Activated CD4-positive, alpha-beta T cell treated with anti-CD3 and anti-CD28 coated beads for 36 hours (primary cell): Measurements from ENCODE around the gene KCNMA1. TPM values are rescaled to one million over a fixed set of nuclear protein-coding genes. Genes with fewer than 3 reads are reported as not detected.

Experiments used
- ATAC-seq: fragments of 200-7000 bp; cut with Tn5 transposase; one replicate; pipeline ENCODE4 v1.10.0; 2021; ENCODE audit warnings: mild to moderate bottlenecking, moderate library complexity
- CTCF ChIA-PET: fragments of 350-600 bp; sonication (Branson Sonifier 250); formaldehyde crosslinking; loops from one replicate; lab custom pipeline; 2021; ENCODE audit warnings: antibody characterized with exemption; lab: Charles Lee
- POLR2A ChIA-PET: fragments of 350-600 bp; sonication (Branson Sonifier 250); formaldehyde crosslinking; loops from one replicate; lab custom pipeline; 2021; ENCODE audit warnings: antibody characterized with exemption, inconsistent platforms; lab: Charles Lee
- DNase-seq: peaks from one replicate; pipeline ENCODE4 v3.0.0-alpha.2; 2020
- H3K27ac Mint-ChIP-seq: one replicate; pipeline ENCODE4 v1.8.0; 2021; ENCODE audit warnings: mixed read lengths
- H3K27me3 Mint-ChIP-seq: one replicate; pipeline ENCODE4 v1.8.0; 2021; ENCODE audit warnings: mixed read lengths
- H3K36me3 Mint-ChIP-seq: one replicate; pipeline ENCODE4 v1.8.0; 2021; ENCODE audit warnings: low read depth, mixed read lengths
- H3K4me1 Mint-ChIP-seq: one replicate; pipeline ENCODE4 v1.8.0; 2021; ENCODE audit warnings: mixed read lengths
- H3K4me3 Mint-ChIP-seq: one replicate; pipeline ENCODE4 v1.8.0; 2021; ENCODE audit warnings: mild to moderate bottlenecking, moderate library complexity, mixed read lengths
- H3K9me3 Mint-ChIP-seq: one replicate; pipeline ENCODE4 v1.8.0; 2021; ENCODE audit warnings: low read depth, mixed read lengths
- intact Hi-C, 2 experiments: fragments of 100-400 bp; cut with DNase I in 1 of 2; cut with micrococcal nuclease in 1 of 2; formaldehyde crosslinking; loops; one replicate each; pipeline versions ENCODE4 v1.14.2 to v1.15.1; 2022 to 2024; cut with DNase I, micrococcal nuclease
- total RNA-seq, 2 experiments: library from RNA; stranded (reverse); gene quantifications; one replicate each; pipeline ENCODE4 v1.2.3, GENCODE V29; 2021

The KCNMA1 gene
- total RNA-seq, 2 experiments from 2014 or later = 0.18 TPM; not detected in 1

- ChIA-PET CTCF (no interaction called here), POLR2A (no interaction called here)
- intact Hi-C loops = no loop called here
- Mint-ChIP-seq H3K36me3 (no peaks in the 10 kb centered on the region), H3K9me3 (no peaks in the 10 kb centered on the region), H3K4me3 (no peak overlapping the region), H3K27ac (no peak overlapping the region), H3K4me1 (no peaks in the 10 kb centered on the region), H3K27me3 (no peaks in the 10 kb centered on the region)
- ATAC-seq = no peak
- DNase-seq = no peak
These were observed 665.1 kb downstream of the KCNMA1 start for GRCh38 chr10:76972541-76972940.

- no peaks in the 10 kb centered on the region for H3K27me3 Mint-ChIP-seq
- ATAC-seq (no peak), DNase-seq (no peak)
- H3K27ac Mint-ChIP-seq = no peak overlapping the region
- no peaks in the 10 kb centered on the region for H3K36me3 Mint-ChIP-seq
- intact Hi-C loops = no loop called here
- no peak overlapping the region for H3K4me3 Mint-ChIP-seq
- H3K9me3 Mint-ChIP-seq = no peaks in the 10 kb centered on the region
- POLR2A ChIA-PET = interaction anchor here (0.7 kb wide), 1 partner anchor 105 kb away, joined by 3 read pairs; no protein-coding TSS in a partner anchor
- no peaks in the 10 kb centered on the region for H3K4me1 Mint-ChIP-seq
- CTCF ChIA-PET = interaction anchor here (0.6 kb wide), 1 partner anchor 964 kb away, joined by 3 read pairs; no protein-coding TSS in a partner anchor
These were observed 665.9 kb downstream of the KCNMA1 start for GRCh38 chr10:76971547-76972170.

GRCh38 chr10:76970711-76971519 lies 666.7 kb downstream of the KCNMA1 start:
- ATAC-seq (no peak), DNase-seq (no peak)
- Mint-ChIP-seq H3K27me3 (no peaks in the 10 kb centered on the region), H3K27ac (no peak overlapping the region), H3K9me3 (no peaks in the 10 kb centered on the region), H3K4me1 (no peaks in the 10 kb centered on the region), H3K36me3 (no peaks in the 10 kb centered on the region), H3K4me3 (no peak overlapping the region)
- intact Hi-C loops = no loop called here
- ChIA-PET POLR2A (no interaction called here), CTCF (interaction anchor here (0.9 kb wide), 1 partner anchor 59 kb away, joined by 3 read pairs; no protein-coding TSS in a partner anchor)

DNA sequence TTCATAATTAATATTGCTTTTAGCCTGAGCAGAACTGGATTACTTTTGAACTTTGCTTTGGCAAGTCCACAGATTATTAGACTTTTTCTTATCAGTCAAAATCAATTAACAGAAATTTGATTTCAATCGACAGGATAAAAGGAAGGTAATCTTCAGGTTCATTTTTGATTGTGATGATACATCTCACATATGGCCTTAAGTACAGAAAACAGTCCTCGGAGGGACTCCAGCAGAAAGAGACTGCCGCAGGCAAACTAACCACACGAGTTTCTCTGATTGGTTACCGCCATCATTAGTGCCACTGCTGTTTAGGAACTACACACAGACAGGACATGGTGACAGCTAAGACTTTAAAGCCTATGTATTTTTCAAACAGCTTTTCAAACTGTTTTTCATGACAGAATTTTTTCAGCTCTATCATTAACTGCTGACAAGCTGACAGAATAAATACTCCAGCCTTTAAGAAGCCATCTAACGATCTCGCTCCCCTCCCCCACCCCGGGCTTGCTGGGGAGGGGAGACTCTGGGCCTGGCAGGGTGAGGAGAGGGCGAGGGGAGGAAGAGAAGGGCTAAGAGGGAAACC lies 668.2 kb downstream of the KCNMA1 start:
- Mint-ChIP-seq H3K27ac (no peak overlapping the region), H3K9me3 (no peaks in the 10 kb centered on the region), H3K4me1 (no peaks in the 10 kb centered on the region), H3K27me3 (no peaks in the 10 kb centered on the region), H3K4me3 (no peak overlapping the region), H3K36me3 (no peaks in the 10 kb centered on the region)
- no peak for ATAC-seq
- CTCF ChIA-PET = interaction anchor here (1.0 kb wide), 1 partner anchor 11 kb away, joined by 3 read pairs; no protein-coding TSS in a partner anchor
- POLR2A ChIA-PET = no interaction called here
- no peak for DNase-seq
- intact Hi-C loops = no loop called here

- Mint-ChIP-seq H3K4me3 (no peak overlapping the region), H3K9me3 (no peaks in the 10 kb centered on the region), H3K36me3 (no peaks in the 10 kb centered on the region), H3K27me3 (no peaks in the 10 kb centered on the region), H3K4me1 (no peaks in the 10 kb centered on the region), H3K27ac (no peak overlapping the region)
- intact Hi-C loops = no loop called here
- CTCF ChIA-PET = no interaction called here
- POLR2A ChIA-PET = no interaction called here
- DNase-seq (no peak), ATAC-seq (no peak)
These were observed 669.1 kb downstream of the KCNMA1 start for GRCh38 chr10:76968483-76968882.

DNA sequence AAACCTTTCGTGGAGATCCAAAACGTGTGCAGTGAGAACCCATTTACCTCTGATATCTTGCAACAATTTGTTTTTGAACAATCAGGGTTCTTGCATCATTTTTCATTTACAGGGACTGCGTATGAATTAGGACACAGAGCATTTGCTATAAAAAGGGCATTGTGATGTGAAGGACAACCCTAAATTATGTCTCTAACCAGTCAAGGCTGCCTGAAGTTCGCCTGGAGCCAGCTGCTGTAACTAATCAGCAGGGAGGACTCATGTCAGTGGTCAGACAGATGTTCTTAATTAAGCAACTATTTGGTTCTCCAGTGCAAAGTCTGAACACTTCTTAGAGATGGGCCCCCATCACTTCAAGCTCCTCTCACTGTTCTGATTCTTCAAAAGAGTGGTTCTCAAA lies 674.8 kb downstream of the KCNMA1 start:
- H3K4me1 Mint-ChIP-seq = peaks cover 5% of the 10 kb centered on the region
- no peaks in the 10 kb centered on the region for H3K27me3 Mint-ChIP-seq
- DNase-seq (no peak), ATAC-seq (no peak)
- intact Hi-C loops = no loop called here
- no peaks in the 10 kb centered on the region for H3K36me3 Mint-ChIP-seq
- CTCF ChIA-PET = no interaction called here
- no peaks in the 10 kb centered on the region for H3K9me3 Mint-ChIP-seq
- H3K4me3 Mint-ChIP-seq = no peak overlapping the region
- POLR2A ChIA-PET = no interaction called here
- no peak overlapping the region for H3K27ac Mint-ChIP-seq

- ChIA-PET POLR2A (no interaction called here), CTCF (no interaction called here)
- no peaks in the 10 kb centered on the region for H3K27me3 Mint-ChIP-seq
- H3K9me3 Mint-ChIP-seq = no peaks in the 10 kb centered on the region
- peaks cover 5% of the 10 kb centered on the region for H3K4me1 Mint-ChIP-seq
- no peaks in the 10 kb centered on the region for H3K36me3 Mint-ChIP-seq
- H3K27ac Mint-ChIP-seq = no peak overlapping the region
- H3K4me3 Mint-ChIP-seq = no peak overlapping the region
- intact Hi-C loops = no loop called here
- ATAC-seq = no peak
- DNase-seq = no peak
These were observed 675.8 kb downstream of the KCNMA1 start for GRCh38 chr10:76961841-76962240.

GRCh38 chr10:76959111-76959510 lies 678.5 kb downstream of the KCNMA1 start:
- POLR2A ChIA-PET = no interaction called here
- DNase-seq (no peak), ATAC-seq (no peak)
- Mint-ChIP-seq H3K4me1 (peaks cover 5% of the 10 kb centered on the region), H3K27me3 (no peaks in the 10 kb centered on the region), H3K4me3 (no peak overlapping the region), H3K9me3 (no peaks in the 10 kb centered on the region), H3K27ac (no peak overlapping the region), H3K36me3 (no peaks in the 10 kb centered on the region)
- CTCF ChIA-PET = interaction anchor here (1.1 kb wide), 1 partner anchor 26 kb away, joined by 3 read pairs; no protein-coding TSS in a partner anchor
- intact Hi-C loops = no loop called here

DNA sequence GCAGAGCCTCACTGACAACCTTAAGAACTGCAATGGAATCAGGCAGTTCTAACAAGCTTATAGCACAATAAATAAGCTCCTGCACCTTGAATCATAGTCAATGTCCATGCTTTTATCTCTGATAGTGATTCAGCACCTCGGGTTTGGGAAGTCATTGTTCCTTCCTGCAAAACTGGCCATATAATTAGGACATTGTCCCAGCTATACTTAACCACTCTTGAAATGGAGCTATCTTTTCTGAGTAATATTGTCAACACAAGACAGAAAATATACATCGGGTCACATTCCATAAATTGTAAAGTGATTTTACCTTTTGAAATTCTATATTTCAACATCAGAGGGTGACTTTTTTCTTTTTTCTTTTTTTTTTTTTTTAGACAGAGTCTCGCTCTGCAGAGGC lies 682.8 kb downstream of the KCNMA1 start:
- no peak overlapping the region for H3K4me3 Mint-ChIP-seq
- POLR2A ChIA-PET = no interaction called here
- CTCF ChIA-PET = no interaction called here
- intact Hi-C loops = no loop called here
- H3K27ac Mint-ChIP-seq = no peak overlapping the region
- H3K36me3 Mint-ChIP-seq = no peaks in the 10 kb centered on the region
- ATAC-seq (no peak), DNase-seq (no peak)
- H3K9me3 Mint-ChIP-seq = no peaks in the 10 kb centered on the region
- H3K4me1 Mint-ChIP-seq = no peaks in the 10 kb centered on the region
- H3K27me3 Mint-ChIP-seq = no peaks in the 10 kb centered on the region

DNA sequence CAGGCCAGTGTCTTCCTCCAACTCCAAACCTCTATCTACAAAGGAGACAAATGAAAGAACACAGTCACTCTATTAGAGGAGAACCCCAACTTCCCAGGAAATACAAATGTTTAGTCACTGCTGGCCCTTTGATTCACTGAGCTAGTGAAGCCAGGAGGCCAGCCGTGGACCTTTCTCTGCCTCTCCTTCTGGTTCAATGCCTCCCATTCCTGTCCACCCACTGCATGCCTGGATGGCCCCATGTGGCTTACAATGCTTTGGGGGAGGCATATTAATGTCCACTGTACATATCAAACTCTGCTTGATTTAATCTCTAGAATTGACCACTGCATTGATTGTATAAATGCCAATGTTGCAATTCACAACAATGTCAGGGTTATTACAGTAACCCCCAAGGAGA lies 687.3 kb downstream of the KCNMA1 start:
- no peak overlapping the region for H3K27ac Mint-ChIP-seq
- intact Hi-C loops = no loop called here
- H3K36me3 Mint-ChIP-seq = no peaks in the 10 kb centered on the region

DNA sequence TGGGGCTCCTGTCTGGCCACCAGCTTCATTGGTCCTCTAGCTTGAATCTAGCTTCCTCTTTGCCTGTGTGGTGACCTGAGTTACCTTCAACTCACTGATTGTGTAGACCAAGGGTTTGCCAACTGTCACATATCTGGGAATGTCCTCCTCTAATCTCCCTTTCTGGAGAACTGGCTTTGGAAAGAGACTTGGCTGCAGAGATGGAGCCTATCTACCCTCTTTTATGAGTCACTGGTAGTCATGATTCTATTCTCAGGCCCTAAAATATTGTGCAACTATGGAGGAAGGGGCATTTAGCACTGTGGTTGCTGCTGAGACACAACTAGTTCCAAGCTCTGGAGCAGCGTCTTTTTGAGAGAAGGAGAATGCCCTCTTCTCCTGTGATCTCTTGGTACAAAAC lies 691.3 kb downstream of the KCNMA1 start:
- no peak overlapping the region for H3K4me3 Mint-ChIP-seq
- no peaks in the 10 kb centered on the region for H3K4me1 Mint-ChIP-seq
- H3K9me3 Mint-ChIP-seq = no peaks in the 10 kb centered on the region
- intact Hi-C loops = no loop called here
- no peak overlapping the region for H3K27ac Mint-ChIP-seq
- ChIA-PET POLR2A (no interaction called here), CTCF (no interaction called here)
- H3K36me3 Mint-ChIP-seq = no peaks in the 10 kb centered on the region
- peaks cover 2% of the 10 kb centered on the region for H3K27me3 Mint-ChIP-seq
- ATAC-seq (no peak), DNase-seq (no peak)

More for the DNA sequence above, 687.3 kb downstream of the KCNMA1 start:
- Mint-ChIP-seq H3K4me3 (no peak overlapping the region), H3K9me3 (no peaks in the 10 kb centered on the region), H3K4me1 (no peaks in the 10 kb centered on the region), H3K27me3 (peaks cover 2% of the 10 kb centered on the region)
- DNase-seq (no peak), ATAC-seq (no peak)
- POLR2A ChIA-PET = no interaction called here
- CTCF ChIA-PET = no interaction called here
